SK-MEL-5 (cell line): ENCODE data around the gene SNAPC2. TPM values are rescaled to one million over a fixed set of nuclear protein-coding genes. Genes with fewer than 3 reads are reported as not detected.
A peak's percentile ranks its signal among the peaks of the same experiment; 100 is the strongest.
"Not testable (repeated sequence)": the region's sequence is repeated elsewhere in the genome, so short reads cannot be mapped to it uniquely, and the experiment has no call there.

Experiments
- DNase-seq: peaks from one replicate; pipeline ENCODE4 v3.0.0-alpha.2; 2016; ENCODE audit warnings: low read depth, low spot score
- in situ Hi-C: cut with HindIII; loops from 2 replicates; pipeline ENCODE4 v1.10.0; 2016; ENCODE audit warnings: low sequenced_read_pairs, high pct_unique_total_duplicates, low pct_unique_long_range_greater_than_20kb
- total RNA-seq: library from RNA; depleted of rRNA; stranded (reverse); fragments of >200 nt; shearing (Covaris generic); gene quantifications from 2 replicates; pipeline ENCODE4 v1.2.3, GENCODE V29; 2014

Gene SNAPC2
- total RNA-seq, 1 experiment from 2014 or later: 16.7 TPM

DNA sequence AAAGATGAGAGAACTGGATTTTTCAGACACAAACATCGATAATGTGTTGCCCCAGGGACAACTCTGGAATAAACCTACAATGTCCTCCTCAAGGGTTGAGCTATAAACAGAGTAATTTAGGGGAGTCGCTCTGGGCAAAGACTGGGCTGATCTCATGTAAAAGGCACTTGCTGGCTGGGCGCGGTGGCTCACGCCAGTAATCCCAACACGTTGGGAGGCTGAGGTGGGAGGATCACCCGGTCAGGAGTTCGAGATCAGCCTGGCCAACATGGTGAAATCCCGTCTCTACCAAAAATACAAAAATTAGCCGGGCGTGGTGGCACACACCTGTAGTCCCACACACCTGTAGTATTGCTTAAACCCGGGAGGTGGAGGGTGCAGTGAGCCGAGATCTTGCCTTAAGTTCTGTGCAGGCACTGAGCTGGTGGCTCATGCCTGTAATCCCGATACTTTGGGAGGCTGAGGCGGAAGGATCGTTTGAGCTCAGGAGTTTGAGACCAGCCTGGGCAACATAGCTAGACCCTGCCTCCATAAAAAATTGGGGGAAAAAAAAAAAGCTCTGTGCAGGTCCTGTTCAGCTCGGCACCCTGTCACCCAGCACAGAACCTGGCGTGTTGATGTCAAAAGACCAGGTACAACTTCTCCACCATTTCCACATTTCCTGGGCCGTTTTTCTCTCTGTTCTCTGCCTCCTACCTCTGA lies 21.9 kb downstream of the SNAPC2 start:
- in situ Hi-C loops: no loop called here
- DNase-seq: no peak

DNA sequence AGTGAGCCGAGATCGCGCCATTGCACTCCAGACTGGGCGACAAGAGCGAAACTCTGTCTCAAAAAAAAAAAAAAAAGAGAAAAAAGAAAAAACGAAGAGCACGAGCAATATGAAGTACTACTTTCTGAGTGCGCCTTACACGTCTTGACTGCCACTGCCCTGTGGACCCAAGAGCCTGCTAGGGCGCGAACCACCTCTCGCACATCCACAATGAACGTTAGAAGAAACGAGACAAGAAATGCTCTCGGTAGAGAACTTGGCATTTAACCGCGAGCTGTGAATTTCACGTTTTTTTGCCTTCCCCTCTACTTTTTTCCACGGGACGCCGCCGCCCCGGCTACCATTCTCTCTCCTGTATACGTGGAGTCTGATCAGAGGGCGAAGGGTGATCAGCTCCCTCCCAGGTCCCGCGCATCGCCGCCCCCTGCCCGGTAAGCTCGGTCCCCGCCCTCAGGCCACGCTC lies 22.9 kb downstream of the SNAPC2 start:
- DNase-seq: no peak
- in situ Hi-C loops: no loop called here

DNA sequence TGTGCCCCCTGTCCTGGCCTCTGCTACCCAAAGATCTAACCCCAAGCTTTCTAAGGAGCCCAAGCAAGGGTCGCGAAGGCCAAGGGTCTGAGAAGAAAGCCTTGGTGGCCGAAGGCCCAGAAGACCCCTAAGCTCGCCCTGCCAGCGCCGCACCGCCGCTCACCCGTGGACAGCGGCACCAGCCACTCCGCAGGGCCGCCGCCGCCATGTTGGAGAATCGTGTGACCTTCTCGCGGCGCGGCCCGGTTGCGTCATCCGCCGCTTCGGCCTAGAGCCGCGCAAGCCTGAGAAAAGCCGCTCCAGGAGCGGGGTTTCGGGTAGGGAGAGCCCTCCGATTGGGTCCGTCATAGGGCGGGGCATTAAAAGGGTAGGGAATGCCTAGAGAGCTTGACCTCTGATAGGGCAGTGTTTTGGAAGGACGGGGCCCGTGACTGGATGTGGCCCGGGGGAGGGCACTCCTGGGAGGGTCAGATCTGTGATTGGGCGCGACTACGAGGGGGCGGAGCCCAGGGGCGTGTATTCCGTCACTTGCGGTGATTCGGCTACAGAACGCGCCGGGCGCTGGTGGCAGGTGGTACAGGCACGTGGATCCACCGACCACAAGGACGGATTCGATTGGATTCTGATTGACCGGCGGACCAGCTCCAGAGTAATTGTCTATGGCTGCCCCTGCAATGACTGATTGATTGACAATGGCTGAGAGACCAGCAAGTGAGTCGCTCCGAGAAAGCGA lies 23.5 kb downstream of the SNAPC2 start, which contains the start of gene TIMM44:
Gene TIMM44, minus strand, starts transcription at position 223 of the 733 bp plus-strand sequence. Its CDS starts 15 bp downstream, at position 208.
- DNase-seq: peak; percentile 99
- in situ Hi-C loops: no loop called here

DNA sequence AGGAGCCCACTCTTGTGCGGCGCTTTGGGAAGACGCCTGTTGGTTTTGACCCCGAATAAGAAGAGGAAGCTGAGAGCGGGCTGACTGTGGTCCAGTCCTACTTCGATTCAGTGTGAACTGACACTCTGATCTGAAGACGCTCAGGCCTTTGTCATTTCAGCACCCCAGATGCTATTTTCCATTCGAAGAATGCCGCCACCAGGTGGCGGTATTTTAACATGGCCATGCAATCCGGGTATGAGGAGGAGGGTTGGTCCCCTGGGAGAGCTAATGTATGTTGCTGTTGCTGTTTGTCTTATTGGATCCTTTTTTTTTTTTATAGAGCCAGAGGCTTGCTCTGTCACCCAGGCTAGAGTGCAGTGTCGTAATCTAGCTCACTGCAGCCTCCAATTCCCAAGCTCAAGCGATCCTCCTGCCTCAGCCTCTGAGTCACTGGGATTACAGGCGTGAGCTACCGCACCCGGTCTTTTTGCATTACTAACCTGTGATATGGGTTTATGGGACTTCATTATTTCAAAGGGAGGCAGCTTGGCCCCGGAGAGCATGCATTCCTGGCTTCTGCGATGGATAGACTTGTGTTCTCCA lies 24.1 kb downstream of the SNAPC2 start:
- in situ Hi-C loops: no loop called here
- DNase-seq: peak; percentile 91

DNA sequence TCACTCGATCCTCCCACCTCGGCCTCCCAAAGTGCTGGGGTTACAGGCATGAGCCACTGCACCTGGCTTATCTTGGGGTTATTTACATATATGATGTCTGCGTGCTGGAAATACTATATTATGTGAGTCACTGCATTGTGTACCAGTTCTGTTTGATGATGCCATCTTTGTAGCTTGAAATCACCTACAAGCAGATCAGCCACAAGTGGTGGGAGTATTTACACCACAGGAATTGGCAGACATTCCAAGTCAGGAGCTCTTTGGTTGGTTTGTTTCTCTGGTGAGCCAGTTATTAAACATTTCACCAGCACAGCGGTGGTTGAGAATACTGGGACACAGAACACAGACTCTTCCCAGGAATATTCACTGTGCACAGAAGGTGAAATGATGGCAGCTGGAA lies 27.8 kb downstream of the SNAPC2 start:
- in situ Hi-C loops: no loop called here
- no peak for DNase-seq

DNA sequence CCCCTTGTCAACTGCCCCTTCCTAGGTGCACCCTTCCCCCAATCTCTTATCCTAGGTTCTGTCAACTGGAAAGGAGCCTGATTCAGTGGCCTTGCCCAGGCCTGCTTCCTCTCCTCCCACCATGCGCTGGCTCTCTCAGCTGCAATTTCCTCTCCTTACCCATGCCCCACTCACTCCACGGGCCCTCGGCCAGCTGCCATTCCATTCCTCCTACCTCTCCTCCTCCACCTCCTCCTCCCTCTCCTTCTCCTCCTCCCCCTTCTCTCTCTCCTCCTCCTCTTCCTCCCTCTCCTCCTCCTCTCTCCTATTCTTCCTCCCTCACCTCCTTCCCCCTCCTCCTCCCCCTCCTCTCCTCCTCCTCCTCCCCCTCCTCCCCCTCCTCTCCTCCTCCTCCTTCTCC lies 32.9 kb downstream of the SNAPC2 start:
- no peak for DNase-seq
- in situ Hi-C loops: no loop called here

DNA sequence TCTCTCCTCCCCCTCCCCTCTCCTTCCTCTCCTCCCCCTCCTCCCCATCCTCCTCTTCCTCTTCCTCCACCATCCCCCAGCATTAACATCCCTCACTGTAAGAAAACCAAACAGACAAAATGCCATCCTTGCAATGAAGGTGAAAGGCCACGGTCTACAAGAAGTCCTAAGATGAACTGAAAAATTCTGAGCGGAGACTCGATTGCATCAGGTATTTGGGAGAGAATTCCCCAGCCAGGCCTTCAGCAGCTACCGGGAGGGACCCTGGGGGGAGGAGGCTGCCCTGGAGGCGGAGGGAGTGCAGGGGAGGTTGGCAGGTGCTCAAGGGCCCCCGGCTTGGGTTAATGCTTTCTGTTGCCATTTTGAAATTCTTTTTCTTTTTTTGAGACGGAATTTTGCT lies 33.4 kb downstream of the SNAPC2 start:
- no peak for DNase-seq
- in situ Hi-C loops: no loop called here

DNA sequence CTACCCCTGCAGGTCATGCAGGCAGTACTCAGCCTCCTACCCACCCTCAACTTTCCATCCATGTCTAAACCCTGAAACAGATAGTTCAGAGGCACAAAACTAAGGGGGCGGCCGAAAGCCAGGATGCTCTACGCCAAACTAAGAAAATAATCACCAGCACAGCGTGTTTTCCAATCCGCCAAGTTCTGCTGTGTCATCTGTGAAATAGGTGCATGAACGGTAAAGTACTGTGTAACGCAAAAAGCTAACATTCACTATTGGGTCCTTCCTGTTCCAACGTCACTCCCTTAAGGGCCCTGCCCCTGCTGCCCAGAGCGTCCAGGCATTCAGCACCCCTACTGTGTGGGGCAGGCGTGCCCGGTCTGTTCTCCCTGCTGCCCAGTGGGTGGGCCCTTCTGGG lies 35.6 kb downstream of the SNAPC2 start:
- in situ Hi-C loops: no loop called here
- no peak for DNase-seq

DNA sequence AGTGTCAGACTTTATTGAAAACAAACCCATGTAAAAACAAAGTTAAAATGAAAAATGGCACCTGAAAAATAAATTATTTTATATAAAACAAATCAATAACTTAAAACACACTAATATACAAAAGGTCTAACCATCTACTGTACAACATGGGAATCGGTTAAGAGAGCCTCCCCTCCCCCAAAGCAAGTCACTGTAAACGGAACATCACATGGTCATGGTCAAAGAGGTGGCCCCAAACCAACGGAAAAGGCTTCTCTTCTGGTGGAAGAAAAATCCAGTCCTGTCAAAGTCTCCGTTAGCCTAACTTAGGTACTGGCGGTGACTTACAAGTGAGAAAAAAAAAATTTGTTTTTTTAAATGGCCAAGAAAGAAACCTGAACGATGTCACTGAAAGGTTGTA lies 39.1 kb downstream of the SNAPC2 start:
- in situ Hi-C loops: no loop called here

DNA sequence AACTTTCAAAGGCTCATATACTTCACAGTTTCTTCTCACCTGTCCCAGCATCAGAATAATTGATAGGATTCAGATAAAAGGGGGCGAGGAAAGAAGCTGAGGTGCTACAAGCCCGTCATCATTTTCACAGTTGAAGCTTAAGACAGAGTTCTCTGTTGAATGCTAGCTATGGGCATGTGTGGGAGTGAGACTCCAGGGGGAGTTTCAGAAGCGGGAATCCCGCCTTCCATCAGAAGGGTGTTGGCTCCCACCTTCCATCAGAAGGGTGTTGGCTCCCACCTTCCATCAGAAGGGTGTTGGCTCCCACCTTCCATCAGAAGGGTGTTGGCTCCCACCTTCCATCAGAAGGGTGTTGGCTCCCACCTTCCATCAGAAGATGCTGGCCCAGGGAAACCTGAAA lies 40.9 kb downstream of the SNAPC2 start:
- DNase-seq, in situ Hi-C loops: not testable (repeated sequence)

More for the DNA sequence above, 39.1 kb downstream of the SNAPC2 start:
- no peak for DNase-seq

DNA sequence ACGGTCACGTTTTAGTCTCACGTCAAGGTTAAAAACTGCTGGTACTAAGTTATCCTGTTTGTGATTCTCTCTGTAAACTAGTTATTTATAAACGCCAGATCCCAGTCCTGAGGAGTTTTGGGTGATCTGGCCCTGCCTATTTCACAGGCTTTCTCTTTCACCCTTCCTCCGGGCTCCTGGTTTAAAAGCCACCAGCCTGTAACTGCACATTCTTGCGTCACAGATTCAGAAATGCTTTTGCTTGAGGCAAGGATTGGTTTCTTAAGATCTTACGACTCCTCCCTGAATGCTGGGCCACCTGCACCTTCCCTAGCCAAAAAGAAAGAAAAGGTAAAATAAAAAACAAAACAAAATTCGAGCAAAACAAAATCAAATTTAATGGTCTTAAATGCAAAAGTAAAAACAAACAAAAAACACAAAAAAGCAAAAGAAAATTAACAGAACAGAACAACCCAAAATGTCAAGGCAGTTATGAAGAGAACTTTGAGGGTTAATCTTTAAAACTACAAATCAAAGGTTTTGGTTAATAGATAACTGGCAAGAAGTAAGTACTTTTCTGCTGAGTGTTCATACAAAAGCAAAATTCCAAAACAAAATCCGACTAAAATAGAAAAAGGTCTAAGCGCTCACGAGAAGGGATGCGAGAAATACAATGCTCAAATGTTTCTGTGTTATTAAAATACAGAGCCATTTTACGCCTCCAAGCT lies 41.9 kb downstream of the SNAPC2 start:
- DNase-seq: no peak
- in situ Hi-C loops: no loop called here

DNA sequence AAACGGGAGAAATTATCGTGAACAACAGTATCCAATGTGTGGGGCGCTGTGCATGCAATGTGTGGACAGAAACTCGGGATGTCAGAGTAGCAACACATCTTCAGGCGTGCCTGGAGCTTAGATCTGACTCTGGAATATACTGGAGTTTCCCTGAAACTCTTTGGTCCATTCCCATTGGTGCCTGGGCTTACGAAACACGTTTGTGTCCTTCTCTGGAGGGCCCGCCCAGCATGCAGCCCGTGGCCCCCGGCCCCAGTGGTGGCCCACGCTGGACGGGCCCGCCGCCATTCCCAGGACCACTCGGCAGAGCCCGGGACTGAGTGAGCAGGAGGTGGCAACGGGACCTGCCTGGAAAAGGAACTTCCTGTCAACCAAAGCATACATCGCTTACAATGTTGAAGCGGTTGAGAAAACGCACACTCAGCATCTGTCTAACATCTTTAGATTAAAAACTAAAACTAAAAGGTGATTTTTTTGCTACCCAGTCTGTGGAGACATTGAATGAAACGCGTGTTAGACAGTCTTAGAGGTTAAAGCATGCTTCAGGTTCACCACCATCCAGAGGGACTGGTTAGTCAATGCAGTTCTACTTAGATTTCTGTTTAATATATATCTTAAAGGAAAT lies 42.6 kb downstream of the SNAPC2 start:
- no peak for DNase-seq
- in situ Hi-C loops: no loop called here

DNA sequence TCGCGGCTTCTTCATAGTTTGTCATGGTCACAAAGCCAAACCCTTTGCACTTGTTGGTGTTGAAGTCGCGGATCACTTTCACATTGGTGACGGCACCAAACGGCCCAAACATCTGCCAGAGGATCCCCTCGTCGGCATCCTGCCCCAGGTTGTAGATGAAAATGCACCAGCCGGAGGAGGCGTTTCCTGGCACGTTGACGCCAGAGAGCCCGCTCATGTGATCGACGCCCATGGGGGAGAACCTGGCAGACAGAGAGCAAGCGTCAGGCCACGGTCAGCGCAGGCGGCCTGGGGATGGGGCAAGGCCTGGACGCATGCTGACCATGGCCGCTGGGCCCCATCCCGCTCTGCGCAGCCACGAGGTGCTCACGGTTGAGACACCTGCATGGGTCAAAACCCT lies 43.4 kb downstream of the SNAPC2 start:
- DNase-seq: no peak
- in situ Hi-C loops: no loop called here

DNA sequence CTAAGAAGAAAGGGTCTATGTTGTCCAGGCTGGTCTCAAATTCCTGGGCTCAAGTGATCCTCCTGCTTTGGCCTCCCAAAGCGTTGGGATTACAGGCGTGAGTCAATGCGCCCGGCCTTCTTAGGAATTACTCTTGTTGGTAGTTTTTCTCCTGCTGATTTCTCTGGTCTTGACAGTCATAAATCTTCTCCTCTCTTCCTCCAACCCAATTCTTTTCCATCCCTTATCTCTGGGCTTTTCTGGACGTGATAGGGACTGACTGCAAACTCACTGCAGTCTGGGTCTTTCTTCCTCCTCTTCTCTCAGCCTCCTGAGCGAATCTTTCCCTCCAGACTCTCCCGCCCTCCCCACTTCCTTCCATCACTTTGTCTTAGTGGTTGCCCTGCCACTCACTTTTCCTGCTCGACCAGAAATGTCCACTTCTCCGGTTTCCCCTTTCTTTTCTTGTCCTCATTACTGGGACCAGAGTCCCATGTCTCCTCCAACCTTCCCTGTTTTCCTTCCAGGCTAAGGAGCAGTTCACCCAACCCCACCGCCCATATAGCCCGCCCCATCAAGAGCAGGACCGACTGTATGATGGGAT lies 45.2 kb downstream of the SNAPC2 start:
- in situ Hi-C loops: no loop called here
- no peak for DNase-seq

DNA sequence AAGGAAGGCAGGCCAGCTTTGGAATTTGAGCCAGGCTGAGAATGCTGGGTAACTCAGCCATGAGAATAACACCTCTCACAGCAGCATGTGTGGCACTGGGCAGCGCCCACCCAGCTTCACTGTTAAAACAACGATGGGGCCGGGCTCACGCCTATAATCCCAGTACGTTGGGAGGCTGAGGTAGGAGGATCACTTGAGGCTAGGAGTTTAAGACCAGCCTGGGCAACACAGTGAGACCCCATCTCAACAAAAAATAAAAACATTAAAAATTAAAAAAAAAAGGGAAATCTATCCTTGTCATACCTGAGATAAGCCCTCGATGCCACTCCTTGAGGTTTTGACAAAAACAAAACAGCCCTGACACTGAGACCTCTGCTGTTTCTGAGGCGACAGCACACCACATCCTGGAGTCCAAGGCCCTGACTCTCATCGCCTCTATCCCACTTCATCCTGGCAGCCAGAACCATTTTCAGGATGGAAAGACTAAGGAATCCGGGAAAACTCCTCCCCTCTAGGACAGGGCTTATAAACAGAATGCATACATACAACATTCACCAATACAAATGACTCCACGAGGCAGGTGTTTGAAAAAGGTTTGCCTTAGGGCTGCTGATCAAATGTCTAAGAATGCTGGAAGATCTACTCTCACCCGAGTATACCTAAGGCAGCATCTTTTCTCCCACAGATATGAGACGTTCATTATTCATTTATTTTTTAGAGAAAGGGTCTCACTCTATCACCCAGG lies 46.0 kb downstream of the SNAPC2 start:
- no peak for DNase-seq

DNA sequence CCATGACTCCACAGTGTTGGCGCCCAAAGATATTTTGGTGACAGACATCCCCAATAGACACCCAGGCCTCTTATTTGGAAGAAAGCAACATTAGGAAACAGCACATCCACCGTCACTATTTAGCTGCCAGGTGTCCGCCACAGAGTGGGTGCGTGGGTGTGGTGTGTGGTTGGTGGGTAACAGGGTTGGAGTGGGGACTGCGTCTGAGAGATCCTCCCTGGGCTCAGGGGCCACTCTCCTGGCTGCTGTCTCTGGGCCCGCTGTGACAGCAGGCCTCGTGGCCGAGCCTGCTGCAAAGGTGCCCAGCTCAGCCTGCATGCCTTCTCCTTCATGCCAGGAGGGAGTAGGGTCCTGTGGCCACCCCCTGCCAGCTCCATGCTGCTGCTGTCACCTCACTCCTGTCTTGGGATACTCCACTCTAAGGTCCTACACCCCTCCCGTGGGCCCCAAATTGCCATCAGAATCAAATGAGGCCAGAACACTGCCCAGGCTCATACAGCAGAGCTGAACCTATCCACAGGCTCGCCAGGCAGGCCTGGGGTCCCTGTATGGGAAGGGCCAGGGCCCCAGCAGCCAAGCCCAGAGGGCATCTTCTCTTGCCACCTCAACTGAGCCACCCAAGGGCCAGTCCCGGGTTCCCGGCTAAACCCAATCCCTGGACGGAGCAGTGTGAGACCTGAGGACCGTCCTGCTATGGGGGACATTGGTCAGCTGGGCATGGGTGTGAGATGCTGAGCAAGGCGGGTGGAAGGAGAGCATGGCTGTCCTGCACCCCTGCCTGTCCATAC lies 48.1 kb downstream of the SNAPC2 start:
- DNase-seq: no peak
- in situ Hi-C loops: no loop called here

More for the DNA sequence above, 46.0 kb downstream of the SNAPC2 start:
- in situ Hi-C loops: no loop called here
